Hepatic stellate cell (primary cell): ENCODE data around the gene SAE1.
"Not testable (repeated sequence)": the region's sequence is repeated elsewhere in the genome, so short reads cannot be mapped to it uniquely, and the experiment has no call there.

Experiments
- DNase-seq: peaks from one replicate; pipeline ENCODE4 v3.0.0; 2011; ENCODE audit warnings: low spot score

The SAE1 gene

DNA sequence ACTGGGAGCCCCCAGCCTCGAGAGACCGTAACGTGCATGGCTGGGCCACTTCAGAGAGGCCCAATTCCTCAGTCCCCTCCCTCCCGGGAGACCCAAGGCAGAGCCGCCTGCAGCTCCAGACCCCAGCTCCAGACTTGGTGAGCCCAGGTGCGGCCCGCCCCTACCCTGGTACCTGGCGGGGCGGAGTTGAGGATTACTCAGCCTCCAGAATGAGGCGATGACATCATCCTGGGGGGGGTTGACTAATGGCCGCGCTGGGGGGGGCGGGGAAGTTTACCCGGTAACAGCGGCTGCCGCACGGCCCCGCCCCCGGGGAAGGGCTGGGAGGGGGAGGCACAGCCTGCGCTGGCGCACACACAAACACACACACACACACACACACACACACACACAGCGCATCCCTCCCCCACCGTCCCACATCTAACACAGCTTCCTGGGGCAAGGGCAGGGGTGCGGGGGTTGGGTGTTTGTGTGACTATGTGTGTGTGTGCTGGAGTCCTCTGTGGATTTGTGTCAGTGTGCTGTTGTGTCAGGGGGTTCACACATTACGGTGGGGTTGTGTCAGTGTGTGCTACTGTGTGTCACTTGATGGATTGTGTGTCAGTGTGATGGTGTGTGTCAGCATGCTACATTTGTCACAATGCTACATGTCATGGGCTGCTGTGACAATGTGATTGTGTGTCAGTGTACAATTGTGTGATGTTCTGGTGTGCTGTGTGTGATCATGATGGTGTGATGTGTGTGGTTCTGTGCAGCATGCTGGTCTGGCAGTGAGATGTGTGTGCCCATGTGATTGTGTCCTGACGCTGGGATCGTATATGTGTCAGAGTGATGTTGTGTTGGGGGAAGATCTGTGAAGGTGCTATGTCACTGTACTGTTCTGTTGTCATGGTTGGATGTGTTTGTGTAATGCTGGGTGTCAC is 110.6 kb downstream of the SAE1 start:
- DNase-seq = peak; percentile 86

GRCh38 chr19:47241919-47242577 is 111.4 kb downstream of the SAE1 start:
- DNase-seq = no peak

DNA sequence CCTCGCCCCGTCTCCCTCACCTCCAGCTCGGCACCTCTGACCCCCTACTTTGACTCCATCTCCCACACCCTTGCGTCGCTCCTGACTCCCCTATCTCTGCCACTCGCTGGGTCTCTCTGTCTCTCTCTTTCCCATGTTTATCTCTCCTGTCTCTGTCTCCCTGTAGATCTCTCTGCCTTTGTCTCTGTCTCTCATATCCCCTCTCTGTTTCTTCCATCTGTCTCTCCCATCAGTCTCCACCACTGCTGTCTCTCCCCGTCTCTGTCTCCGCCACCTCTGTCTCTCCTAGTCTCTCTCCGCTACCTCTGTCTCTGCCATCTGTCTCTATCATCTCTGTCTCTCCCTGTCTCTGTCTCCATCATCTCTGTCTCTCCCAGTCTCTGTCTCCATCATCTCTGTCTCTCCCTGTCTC is 112.7 kb downstream of the SAE1 start:
- no peak for DNase-seq

- peak; percentile 94 for DNase-seq
Observed at GRCh38 chr19:47243776-47244547, 113.3 kb downstream of the SAE1 start.

- DNase-seq = peak; percentile 72
Observed at GRCh38 chr19:47247308-47247990, 116.8 kb downstream of the SAE1 start.

DNA sequence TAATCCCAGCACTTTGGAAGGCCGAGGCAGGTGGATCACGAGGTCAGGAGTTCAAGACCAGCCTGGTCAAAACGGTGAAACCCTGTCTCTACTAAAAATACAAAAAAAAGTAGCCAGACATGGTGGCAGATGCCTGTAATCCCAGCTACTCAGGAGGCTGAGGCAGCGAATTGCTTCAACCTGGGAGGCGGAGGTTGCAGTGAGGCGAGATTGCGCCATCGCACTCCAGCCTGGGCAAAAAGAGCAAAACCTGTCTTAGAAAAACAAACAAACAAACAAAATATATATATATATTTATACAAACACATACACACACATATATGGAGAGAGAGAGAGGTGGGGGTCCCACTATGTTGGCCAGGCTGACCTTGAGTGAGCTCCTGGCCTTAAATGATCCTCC is 122.4 kb downstream of the SAE1 start:
- not testable (repeated sequence) for DNase-seq

DNA sequence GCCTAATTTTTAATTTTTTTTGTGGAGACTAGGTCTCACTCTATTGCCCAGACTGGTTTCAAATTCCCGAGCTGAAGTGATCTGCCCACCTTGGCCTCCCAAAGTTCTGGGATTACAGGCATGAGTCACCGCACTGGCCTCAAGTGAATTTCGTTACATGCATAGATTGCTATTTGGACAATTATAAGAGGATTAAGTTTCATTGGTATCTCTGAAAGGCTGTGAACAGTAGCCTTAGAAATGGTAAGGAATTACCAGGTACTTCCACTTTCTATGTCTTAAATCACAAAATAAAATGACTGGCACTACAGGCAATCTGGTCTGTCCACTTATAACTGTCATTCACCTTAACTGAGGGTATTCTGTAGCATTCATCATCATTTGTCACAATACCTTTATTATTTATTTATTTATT is 122.8 kb downstream of the SAE1 start:
- DNase-seq = no peak

DNA sequence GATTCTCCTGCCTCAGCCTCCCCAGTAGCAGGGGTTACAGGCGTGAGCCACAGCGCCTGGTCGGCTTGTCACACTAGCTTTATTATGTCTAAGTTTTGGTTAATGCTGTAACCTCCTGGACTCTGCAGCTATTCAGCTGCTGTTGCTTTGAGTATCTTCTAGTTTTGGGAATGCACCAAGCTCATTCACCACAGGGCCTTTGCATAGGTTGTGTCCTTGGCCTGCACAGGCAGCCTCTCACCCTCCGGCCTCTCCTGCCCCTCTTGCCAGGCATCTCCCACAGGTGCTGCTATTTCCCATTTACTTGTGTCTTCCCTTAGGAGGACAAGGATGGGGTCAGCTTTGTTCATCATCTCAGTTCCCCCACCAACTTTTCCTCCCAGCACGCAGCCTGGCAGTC is 123.3 kb downstream of the SAE1 start:
- no peak for DNase-seq

DNA sequence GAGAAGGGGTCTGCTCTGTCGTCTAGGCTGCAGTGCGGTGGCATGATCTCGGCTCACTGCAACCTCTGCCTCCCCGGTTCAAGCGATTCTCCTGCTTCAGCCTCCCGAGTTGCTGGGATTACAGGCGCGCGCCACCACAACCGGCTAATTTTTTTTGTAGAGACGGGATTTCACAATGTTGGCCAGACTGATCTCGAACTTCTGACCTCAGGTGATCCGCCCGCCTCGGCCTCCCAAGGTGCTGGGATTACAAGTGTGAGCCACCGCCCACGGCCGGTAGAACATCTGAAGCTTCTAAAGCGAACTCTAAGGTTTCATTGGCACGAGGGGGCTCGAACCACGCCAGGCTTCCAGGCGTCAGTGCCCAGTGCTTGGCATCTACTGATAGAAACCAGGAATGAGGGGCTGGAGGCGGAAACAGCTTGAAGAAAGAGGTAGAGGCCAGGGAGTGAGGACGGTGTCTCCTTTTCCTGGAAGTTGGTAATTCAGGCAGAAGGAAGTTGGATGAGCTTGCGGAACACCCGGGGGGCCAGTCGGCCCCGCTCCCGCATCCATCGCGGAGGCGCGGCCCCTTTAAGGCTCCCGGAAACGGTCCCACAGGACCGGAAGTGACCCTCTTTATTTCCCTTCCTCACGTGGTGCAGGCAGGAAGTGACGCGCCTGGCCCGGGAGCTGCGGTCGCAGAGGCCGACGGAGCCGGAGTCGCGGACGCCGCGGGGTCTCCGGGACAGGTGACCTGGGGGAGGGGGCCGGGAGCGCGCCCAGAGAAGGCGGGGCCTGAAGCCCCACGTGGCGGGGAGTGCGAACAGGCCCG is 125.5 kb downstream of the SAE1 start, which contains the start of gene CCDC9:
TSS of gene CCDC9 (plus strand) at position 647 of the 814 bp plus-strand sequence. CDS start 1,876 bp downstream, outside the sequence.
- DNase-seq = peak; percentile 95

GRCh38 chr19:47256693-47257410 is 126.2 kb downstream of the SAE1 start:
- DNase-seq = peak; percentile 99

DNA sequence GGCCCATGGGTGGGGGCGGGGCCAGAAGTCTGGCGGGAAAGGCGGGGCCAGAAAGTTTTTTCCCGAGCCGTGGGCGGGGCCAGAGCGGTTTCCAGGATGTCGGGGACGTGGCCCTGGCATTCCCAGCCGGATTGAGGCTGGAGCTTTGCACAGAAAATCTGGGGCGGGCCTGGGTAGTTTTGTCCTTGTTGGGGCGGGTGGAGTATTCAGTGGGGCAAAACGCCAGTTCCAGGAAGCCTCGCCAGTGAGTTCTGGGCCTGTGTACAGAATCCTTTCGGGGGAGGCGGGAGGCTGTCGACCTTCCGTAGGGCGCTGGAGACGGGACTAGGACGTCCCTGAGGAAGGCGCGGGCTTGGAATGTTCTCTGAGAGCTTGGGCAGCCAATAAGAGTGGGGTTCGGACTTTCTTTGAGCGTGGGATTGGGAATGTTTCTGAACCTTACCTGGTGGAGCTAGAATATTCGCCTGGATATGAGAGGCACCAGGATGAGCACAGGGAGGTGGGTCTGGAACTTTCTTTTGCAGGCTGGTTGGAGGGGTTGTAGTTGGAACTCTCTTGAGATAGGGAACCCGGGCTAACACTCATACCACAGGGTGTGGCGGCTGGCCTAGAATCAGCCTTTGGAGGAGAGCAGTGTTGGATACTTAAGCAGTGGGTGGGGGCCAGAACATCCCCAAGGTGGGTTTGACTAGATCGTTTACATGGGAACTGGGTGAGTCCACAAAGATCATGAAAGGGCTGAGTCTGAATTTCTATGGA is 127.0 kb downstream of the SAE1 start:
- DNase-seq = peak; percentile 31

- DNase-seq = no peak
Observed at GRCh38 chr19:47258434-47258833, 127.8 kb downstream of the SAE1 start.

DNA sequence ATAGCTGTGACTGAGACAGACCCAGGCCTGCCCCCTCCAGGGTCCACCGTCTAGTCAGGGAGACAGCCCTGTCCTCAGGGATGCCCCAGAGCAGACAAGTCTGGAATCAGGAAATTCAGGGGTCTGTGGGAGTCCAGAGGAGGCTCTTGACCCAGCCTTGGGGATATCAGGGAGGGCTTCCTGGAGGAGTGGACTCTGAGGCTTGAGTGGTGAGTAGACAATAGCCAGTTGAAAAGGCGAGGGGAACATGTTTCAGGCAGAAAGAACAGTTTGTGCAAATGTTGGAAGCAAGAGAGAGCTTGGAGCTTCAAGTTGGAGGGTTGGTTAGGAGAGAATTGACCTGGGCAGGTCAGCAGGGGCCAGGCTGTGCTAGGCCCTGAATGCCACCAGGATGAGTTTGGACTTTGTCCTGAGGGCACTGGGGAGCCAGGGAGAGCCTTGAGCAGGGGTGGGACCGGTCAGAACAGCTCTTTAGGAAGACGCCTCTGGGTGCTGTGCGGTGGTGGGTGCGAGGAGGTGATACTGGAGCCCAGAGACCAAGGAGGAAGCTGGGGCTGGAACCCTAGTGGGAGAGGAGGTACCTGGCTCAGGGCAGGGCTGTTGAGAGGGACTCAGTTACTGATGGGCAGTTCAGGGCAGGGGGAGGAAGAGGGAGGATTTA is 128.4 kb downstream of the SAE1 start:
- no peak for DNase-seq
